Measurements from ENCODE around the gene DBP.

DBP gene

DNA sequence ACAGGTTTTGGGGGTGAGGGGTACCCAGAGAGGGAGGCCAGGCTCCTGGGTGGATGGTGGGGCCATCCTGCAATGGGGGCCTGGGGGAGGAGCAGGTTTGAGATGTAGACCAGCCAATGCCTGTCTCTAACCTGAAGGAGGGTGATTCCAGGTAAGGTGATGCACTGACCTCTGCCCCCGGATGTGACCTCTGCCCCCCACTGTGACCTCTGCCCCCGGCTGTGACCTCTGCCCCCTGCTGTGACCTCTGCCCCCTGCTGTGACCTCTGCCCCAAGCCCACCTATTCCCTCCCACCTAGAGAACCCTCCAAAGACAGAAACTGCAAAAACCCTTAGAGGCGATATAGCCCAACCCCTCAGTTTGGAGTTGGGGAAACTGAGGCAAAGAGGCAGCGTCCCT lies 40.9 kb downstream of the DBP start:
- no peak for DNase-seq (ENCODE audit: low spot score)
- no peak for TF ChIP-seq CTCF (IDR thresholded peaks at IDR 0.05; ENCODE audit: borderline replicate concordance, control extremely low read depth, extremely low read depth, insufficient read depth, missing control alignments)
- in situ Hi-C loops (cut with MboI; ENCODE audit: low sequenced_read_pairs, unreplicated experiment): loop anchor here (25.0 kb wide), 1 partner anchor 284 kb away; a partner anchor contains a TSS

GRCh38 chr19:48595833-48596232 lies 41.3 kb downstream of the DBP start:
- in situ Hi-C loops (cut with MboI; ENCODE audit: low sequenced_read_pairs, unreplicated experiment): loop anchor here (25.0 kb wide), 1 partner anchor 284 kb away; a partner anchor contains a TSS
- DNase-seq (ENCODE audit: low spot score): no peak
- TF ChIP-seq CTCF (IDR thresholded peaks at IDR 0.05; ENCODE audit: borderline replicate concordance, control extremely low read depth, extremely low read depth, insufficient read depth, missing control alignments): no peak

DNA sequence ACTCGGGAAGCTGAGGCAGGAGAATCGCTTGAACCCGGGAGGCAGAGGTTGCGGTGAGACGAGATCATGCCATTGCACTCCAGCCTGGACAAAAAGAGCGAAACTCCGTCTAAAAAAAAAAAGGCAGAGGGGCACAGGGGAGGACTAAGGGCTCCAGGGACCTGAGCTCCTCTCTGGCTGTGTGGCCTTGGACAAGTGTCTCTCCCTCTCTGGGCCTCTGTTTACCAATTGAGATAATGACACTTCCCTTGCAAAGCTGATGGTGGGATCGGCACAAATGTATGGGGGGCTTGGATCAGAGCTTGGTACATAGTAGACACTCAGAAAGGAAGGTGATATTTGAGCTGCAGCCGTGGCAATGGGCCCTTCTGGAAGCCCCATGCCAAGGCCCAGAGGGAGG lies 42.0 kb downstream of the DBP start:
- DNase-seq (ENCODE audit: low spot score): no peak
- TF ChIP-seq CTCF (IDR thresholded peaks at IDR 0.05; ENCODE audit: borderline replicate concordance, control extremely low read depth, extremely low read depth, insufficient read depth, missing control alignments): no peak
- in situ Hi-C loops (cut with MboI; ENCODE audit: low sequenced_read_pairs, unreplicated experiment): loop anchor here (25.0 kb wide), 1 partner anchor 283 kb away; a partner anchor contains a TSS

DNA sequence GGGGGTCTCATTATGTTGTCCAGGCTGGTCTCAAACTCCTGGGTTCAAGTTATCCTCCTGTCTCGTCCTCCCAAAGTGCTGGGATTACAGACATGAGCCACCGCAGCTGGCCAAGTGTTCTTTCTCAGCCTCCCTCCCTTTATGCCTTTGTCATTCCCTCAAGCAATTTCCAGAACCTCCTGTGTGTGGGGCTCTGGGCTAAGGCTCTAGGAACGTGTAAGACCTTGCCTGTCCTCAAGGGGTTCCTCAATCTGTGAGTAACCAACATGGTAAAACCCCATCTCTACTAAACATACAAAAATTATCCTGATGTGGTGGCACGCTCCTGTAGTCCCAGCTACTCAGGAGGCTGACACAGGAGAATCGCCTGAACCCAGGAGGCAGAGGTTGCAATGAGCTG lies 46.2 kb downstream of the DBP start:
- no peak for TF ChIP-seq CTCF (IDR thresholded peaks at IDR 0.05; ENCODE audit: borderline replicate concordance, control extremely low read depth, extremely low read depth, insufficient read depth, missing control alignments)
- in situ Hi-C loops (cut with MboI; ENCODE audit: low sequenced_read_pairs, unreplicated experiment): loop anchor here (25.0 kb wide), 1 partner anchor 279 kb away; a partner anchor contains a TSS
- no peak for DNase-seq (ENCODE audit: low spot score)

DNA sequence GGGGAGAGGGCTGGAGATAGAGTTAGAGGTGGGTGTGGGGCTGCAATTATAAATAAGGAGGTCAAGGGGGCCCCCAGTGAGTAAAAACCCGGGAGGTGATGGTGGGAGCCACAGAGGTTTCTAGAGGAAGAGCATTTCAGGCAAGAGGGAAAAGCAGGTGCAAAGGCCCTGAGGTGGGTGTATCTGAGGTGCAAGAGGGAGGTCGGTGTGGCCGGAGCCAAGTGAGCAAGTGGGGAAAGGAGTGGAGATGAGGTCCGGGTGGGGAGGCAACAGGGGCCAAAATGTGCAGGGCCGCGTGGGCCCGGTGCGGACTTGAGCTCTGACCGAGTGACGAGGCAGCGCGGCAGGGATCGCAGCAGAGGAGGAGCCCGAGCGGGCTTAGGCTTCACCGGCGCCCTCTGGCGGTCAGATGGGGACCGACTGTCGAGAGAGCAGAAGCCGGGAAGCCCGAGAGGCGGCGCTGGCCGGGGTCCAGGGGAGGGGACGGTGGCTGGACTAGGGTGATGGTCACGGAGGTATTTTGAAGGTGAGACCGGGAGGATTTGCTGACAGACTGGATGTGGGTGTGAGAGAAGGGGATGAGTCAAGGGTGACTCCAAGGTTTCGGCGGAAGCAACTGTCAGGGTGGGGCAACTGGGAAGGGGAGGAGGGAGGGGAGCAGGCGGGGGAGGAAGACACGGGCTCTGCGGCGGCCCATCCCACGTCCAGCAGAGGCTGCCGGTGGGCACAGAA lies 48.3 kb downstream of the DBP start:
- peak; percentile 93 for DNase-seq (ENCODE audit: low spot score)
- TF ChIP-seq CTCF (IDR thresholded peaks at IDR 0.05; ENCODE audit: borderline replicate concordance, control extremely low read depth, extremely low read depth, insufficient read depth, missing control alignments): peak; percentile 95
- in situ Hi-C loops (cut with MboI; ENCODE audit: low sequenced_read_pairs, unreplicated experiment): loop anchor here (5.0 to 25.0 kb wide), 2 partner anchors 82 to 277 kb away; a partner anchor contains a TSS

DNA sequence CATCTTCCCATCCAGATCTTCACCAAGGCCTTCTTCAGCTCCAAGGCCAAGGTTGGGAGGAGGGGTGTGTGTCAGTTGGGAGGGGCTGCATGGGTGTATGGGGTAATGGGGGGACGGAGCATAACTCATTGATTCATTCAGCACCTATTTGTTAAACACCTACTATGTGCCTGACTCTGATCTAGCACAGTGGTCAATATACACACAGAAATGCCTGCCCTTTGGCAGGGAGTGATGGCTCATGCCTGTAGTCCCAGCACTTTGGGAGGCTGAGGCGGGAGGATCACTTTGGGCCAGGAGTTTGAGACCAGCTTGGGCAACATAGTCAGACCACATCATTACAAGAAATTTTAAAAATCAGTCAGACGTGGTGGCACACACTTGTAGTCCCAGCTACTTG lies 49.8 kb downstream of the DBP start:
- no peak for TF ChIP-seq CTCF (IDR thresholded peaks at IDR 0.05; ENCODE audit: borderline replicate concordance, control extremely low read depth, extremely low read depth, insufficient read depth, missing control alignments)
- in situ Hi-C loops (cut with MboI; ENCODE audit: low sequenced_read_pairs, unreplicated experiment): loop anchor here (5.0 to 25.0 kb wide), 2 partner anchors 80 to 275 kb away; a partner anchor contains a TSS

More for the DNA sequence above, 49.8 kb downstream of the DBP start:
- DNase-seq (ENCODE audit: low spot score): no peak

Data from GM13976 (cell line).